Skeletal muscle tissue (tissue), 4 donors: ENCODE measurements around the gene JAZF1. TPM values are rescaled to one million over a fixed set of nuclear protein-coding genes. Genes with fewer than 3 reads are reported as not detected.
A peak's percentile ranks its signal among the peaks of the same experiment; 100 is the strongest.

ENCODE experiments used
- H3K27ac ChIP-seq: one replicate; pipeline ENCODE4 v1.7.0; 2013; ENCODE audit warnings: mild to moderate bottlenecking, low read depth, low read length, inconsistent platforms
- H3K27me3 ChIP-seq, 3 donors: one replicate each; pipeline ENCODE4 v1.7.0; 2013; ENCODE audit warnings: low read length in 3 of 3; ENCODE audit not compliant: control insufficient read depth in 3 of 3, insufficient read depth in 3 of 3
- H3K36me3 ChIP-seq, 3 donors: one replicate each; pipeline ENCODE4 v1.7.0; 2013; ENCODE audit warnings: low read length in 3 of 3; ENCODE audit not compliant: control insufficient read depth in 3 of 3, insufficient read depth in 3 of 3
- H3K4me1 ChIP-seq, 3 donors: one replicate each; pipeline ENCODE4 v1.7.0; 2013; ENCODE audit warnings: low read length in 3 of 3, mild to moderate bottlenecking in 3 of 3; ENCODE audit not compliant: control insufficient read depth in 3 of 3, insufficient read depth in 3 of 3
- H3K4me3 ChIP-seq, 3 donors: one replicate each; pipeline ENCODE4 v1.7.0; 2013; ENCODE audit warnings: low read length in 3 of 3
- H3K9ac ChIP-seq, 3 donors: one replicate each; pipeline ENCODE4 v1.7.0; 2013; ENCODE audit warnings: low read length in 3 of 3, mild to moderate bottlenecking in 3 of 3, moderate library complexity in 2 of 3, low read depth in 1 of 3
- H3K9me3 ChIP-seq, 3 donors: one replicate each; pipeline ENCODE4 v1.7.0; 2013; ENCODE audit warnings: low read length in 3 of 3; ENCODE audit not compliant: control insufficient read depth in 3 of 3
- total RNA-seq: library from RNA; depleted of rRNA; stranded (reverse); fragments of >200 nt; gene quantifications from one replicate; pipeline ENCODE4 v1.2.3, GENCODE V29; 2014
- donor health status: Osteomylitis.

The JAZF1 gene
- total RNA-seq, 1 donor from 2014 or later = 7.3 TPM

GRCh38 chr7:28192786-28193585 lies 12.4 kb upstream of the JAZF1 start:
- H3K4me1 ChIP-seq = no peaks in the 10 kb centered on the region
- H3K36me3 ChIP-seq = no peaks in the 10 kb centered on the region
- no peaks in the 10 kb centered on the region for H3K9me3 ChIP-seq
- no peaks in the 10 kb centered on the region for H3K27me3 ChIP-seq
- H3K4me3 ChIP-seq = no peak overlapping the region
- no peak overlapping the region for H3K27ac ChIP-seq
- H3K9ac ChIP-seq = no peak overlapping the region

- H3K27ac ChIP-seq = no peak overlapping the region
- H3K36me3 ChIP-seq = no peaks in the 10 kb centered on the region
- no peaks in the 10 kb centered on the region for H3K4me1 ChIP-seq
- no peak overlapping the region for H3K4me3 ChIP-seq
- no peaks in the 10 kb centered on the region for H3K27me3 ChIP-seq
- H3K9me3 ChIP-seq = no peaks in the 10 kb centered on the region
- no peak overlapping the region for H3K9ac ChIP-seq
These were observed 11.2 kb upstream of the JAZF1 start for GRCh38 chr7:28191751-28192150.

- no peaks in the 10 kb centered on the region for H3K36me3 ChIP-seq
- H3K4me3 ChIP-seq = no peak overlapping the region
- no peak overlapping the region for H3K9ac ChIP-seq
- no peaks in the 10 kb centered on the region for H3K9me3 ChIP-seq
- H3K4me1 ChIP-seq = no peaks in the 10 kb centered on the region
- H3K27me3 ChIP-seq = no peaks in the 10 kb centered on the region
- H3K27ac ChIP-seq = no peak overlapping the region
These were observed 10.6 kb upstream of the JAZF1 start for GRCh38 chr7:28191184-28191583.

- Histone ChIP-seq H3K9me3 (no peaks in the 10 kb centered on the region), H3K9ac (no peak overlapping the region), H3K4me1 (no peaks in the 10 kb centered on the region), H3K36me3 (no peaks in the 10 kb centered on the region), H3K27ac (no peak overlapping the region), H3K4me3 (no peak overlapping the region), H3K27me3 (no peaks in the 10 kb centered on the region)
These were observed 9.6 kb upstream of the JAZF1 start for GRCh38 chr7:28190077-28190710.

GRCh38 chr7:28187012-28187411 lies 6.4 kb upstream of the JAZF1 start:
- Histone ChIP-seq H3K9ac (no peak overlapping the region), H3K4me1 (peaks cover 0 to 4% (median 0%) of the 10 kb centered on the region in 3 donors), H3K36me3 (no peaks in the 10 kb centered on the region), H3K4me3 (no peak overlapping the region), H3K9me3 (no peaks in the 10 kb centered on the region), H3K27ac (no peak overlapping the region), H3K27me3 (no peaks in the 10 kb centered on the region)

- Histone ChIP-seq H3K4me1 (peaks cover 2 to 13% (median 5%) of the 10 kb centered on the region in 3 donors), H3K4me3 (no peak overlapping the region), H3K9ac (no peak overlapping the region), H3K27me3 (no peaks in the 10 kb centered on the region), H3K9me3 (no peaks in the 10 kb centered on the region), H3K27ac (no peak overlapping the region), H3K36me3 (no peaks in the 10 kb centered on the region)
These were observed 3.0 kb upstream of the JAZF1 start for GRCh38 chr7:28183627-28184026.

- no peaks in the 10 kb centered on the region for H3K9me3 ChIP-seq
- H3K27ac ChIP-seq = no peak overlapping the region
- H3K9ac ChIP-seq = no peak overlapping the region
- H3K4me1 ChIP-seq = peaks cover 2 to 14% (median 9%) of the 10 kb centered on the region in 3 donors
- H3K4me3 ChIP-seq = no peak overlapping the region
- H3K27me3 ChIP-seq = no peaks in the 10 kb centered on the region
- no peaks in the 10 kb centered on the region for H3K36me3 ChIP-seq
These were observed 1.5 kb upstream of the JAZF1 start for GRCh38 chr7:28182071-28182471.

- no peaks in the 10 kb centered on the region for H3K36me3 ChIP-seq
- no peaks in the 10 kb centered on the region for H3K9me3 ChIP-seq
- no peak overlapping the region for H3K27ac ChIP-seq
- peak overlapping the region in 1 of 3 donors; percentile 45 for H3K9ac ChIP-seq
- H3K4me1 ChIP-seq = peaks cover 9 to 19% (median 9%) of the 10 kb centered on the region in 3 donors
- no peaks in the 10 kb centered on the region for H3K27me3 ChIP-seq
- H3K4me3 ChIP-seq = no peak overlapping the region
These were observed 821 bp upstream of the JAZF1 start for GRCh38 chr7:28181416-28181815.

- Histone ChIP-seq H3K4me1 (peaks cover 9 to 30% (median 9%) of the 10 kb centered on the region in 3 donors), H3K4me3 (no peak overlapping the region), H3K9ac (no peak overlapping the region), H3K27me3 (no peaks in the 10 kb centered on the region), H3K27ac (peak overlapping the region; percentile 56), H3K9me3 (no peaks in the 10 kb centered on the region), H3K36me3 (no peaks in the 10 kb centered on the region)
These were observed 598 bp downstream of the JAZF1 start for GRCh38 chr7:28180031-28180363.
